SK-N-SH (cell line): ENCODE data around the gene PDZRN4. TPM values are rescaled to one million over a fixed set of nuclear protein-coding genes. Genes with fewer than 3 reads are reported as not detected.

ENCODE experiments used
- CTCF ChIA-PET: fragments of 300-600, 350-600 bp; formaldehyde crosslinking; extraction: SDS; loops from one replicate; lab custom pipeline; 2021; lab: Yijun Ruan, JAX
- POLR2A ChIA-PET: fragments of 350-600 bp; sonication (Branson Sonifier 250); formaldehyde crosslinking; extraction: SDS; loops from one replicate; lab custom pipeline; 2020; ENCODE audit warnings: antibody characterized with exemption, inconsistent platforms; lab: Yijun Ruan, JAX
- DNase-seq: peaks from one replicate; pipeline ENCODE4 v3.0.0; 2012
- H2AFZ ChIP-seq: fragments of 200-600 bp; sonication (generic); 2 replicates; pipeline ENCODE4 v1.8.1; 2016; ENCODE audit warnings: antibody characterized with exemption, mild to moderate bottlenecking, low read depth
- H3F3A ChIP-seq: fragments of 200-600 bp; sonication (generic); replicated peaks from 2 replicates; pipeline ENCODE3; 2016; ENCODE audit warnings: antibody characterized with exemption, mild to moderate bottlenecking; ENCODE audit not compliant: insufficient read depth
- H3K27ac ChIP-seq, 2 experiments: fragments of 200-500 bp in 1 of 2; fragments of 200-600 bp in 1 of 2; sonication (Bioruptor generic) in 1 of 2; sonication (generic), shearing (Covaris generic) in 1 of 2; 2 replicates each; pipeline versions ENCODE4 v1.5.1 to v1.6.1; 2014 to 2016; ENCODE audit warnings: low read depth in 2 of 2, inconsistent platforms in 1 of 2, low read length in 1 of 2, mild to moderate bottlenecking in 1 of 2, mixed read lengths in 1 of 2
- H3K27me3 ChIP-seq: fragments of 200-600 bp; sonication (generic), shearing (Covaris generic); 2 replicates; pipeline ENCODE4 v1.6.1; 2016; ENCODE audit warnings: mixed run types; ENCODE audit not compliant: insufficient read depth
- H3K36me3 ChIP-seq, 2 experiments: fragments of 200-500 bp in 1 of 2; fragments of 200-600 bp in 1 of 2; sonication (Bioruptor generic) in 1 of 2; sonication (generic) in 1 of 2; replicated peaks in 1 of 2; 2 replicates each; pipeline versions ENCODE3 to v1.5.1; 2014 to 2016; ENCODE audit warnings: low read length in 1 of 2, mild to moderate bottlenecking in 1 of 2; ENCODE audit not compliant: insufficient read depth in 2 of 2, control insufficient read depth in 1 of 2
- H3K4me1 ChIP-seq, 2 experiments: fragments of 200-500 bp in 1 of 2; fragments of 200-600 bp in 1 of 2; sonication (Bioruptor generic) in 1 of 2; sonication (generic), shearing (Covaris generic) in 1 of 2; 2 replicates each; pipeline versions ENCODE4 v1.5.1 to v1.6.1; 2014 to 2016; ENCODE audit warnings: low read depth in 1 of 2, low read length in 1 of 2, mixed run types in 1 of 2; ENCODE audit not compliant: insufficient read depth in 2 of 2, control insufficient read depth in 1 of 2
- H3K4me2 ChIP-seq: fragments of 200-600 bp; sonication (generic), shearing (Covaris generic); 2 replicates; pipeline ENCODE4 v1.6.1; 2017; ENCODE audit warnings: mixed run types
- H3K4me3 ChIP-seq, 2 experiments: fragments of 200-500 bp in 1 of 2; fragments of 200-600 bp in 1 of 2; sonication (Bioruptor generic) in 1 of 2; sonication (generic), shearing (Covaris generic) in 1 of 2; 2 replicates each; pipeline versions ENCODE4 v1.5.1 to v1.8.1; 2014 to 2016; ENCODE audit warnings: low read depth in 2 of 2, inconsistent platforms in 1 of 2, low read length in 1 of 2, mild to moderate bottlenecking in 1 of 2, mixed read lengths in 1 of 2, moderate library complexity in 1 of 2
- H3K79me2 ChIP-seq: fragments of 200-600 bp; sonication (generic); 2 replicates; pipeline ENCODE4 v1.8.1; 2017; ENCODE audit warnings: mild to moderate bottlenecking; ENCODE audit not compliant: insufficient read depth
- H3K9ac ChIP-seq: fragments of 200-600 bp; sonication (generic); 2 replicates; pipeline ENCODE4 v1.6.1; 2017; ENCODE audit warnings: mixed run types
- H3K9me2 ChIP-seq: fragments of 200-600 bp; sonication (generic); 2 replicates; pipeline ENCODE4 v1.6.1; 2017; ENCODE audit warnings: mixed run types
- H3K9me3 ChIP-seq: fragments of 200-600 bp; sonication (generic); 2 replicates; pipeline ENCODE4 v1.6.1; 2017; ENCODE audit warnings: mixed run types, mild to moderate bottlenecking, moderate library complexity
- H4K20me1 ChIP-seq: fragments of 200-600 bp; sonication (generic); 2 replicates; pipeline ENCODE4 v1.6.1; 2017; ENCODE audit warnings: mild to moderate bottlenecking, mixed run types; ENCODE audit not compliant: insufficient read depth
- EZH2phosphoT487 ChIP-seq: fragments of 200-600 bp; sonication (generic); IDR thresholded peaks from 2 replicates; pipeline ENCODE4 v1.6.1; 2017; ENCODE audit warnings: low read depth, mixed run types, mild to moderate bottlenecking, antibody characterized with exemption, moderate library complexity, borderline replicate concordance
- FOXJ3 ChIP-seq: sonication (generic); formaldehyde crosslinking; IDR thresholded peaks from 2 replicates; pipeline ENCODE4 v1.5.1; 2020; ENCODE audit warnings: mild to moderate bottlenecking, missing genetic modification reagents
- POLR2AphosphoS5 ChIP-seq: IDR thresholded peaks from 2 replicates; pipeline ENCODE4 v1.6.1; 2012; ENCODE audit warnings: low read depth, low read length
- RAD21 ChIP-seq: IDR thresholded peaks from 2 replicates; pipeline ENCODE4 v1.6.1; 2012; ENCODE audit warnings: mild to moderate bottlenecking, low read length
- RFX5 ChIP-seq: IDR thresholded peaks from 2 replicates; pipeline ENCODE4 v1.6.1; 2012; ENCODE audit warnings: mild to moderate bottlenecking, improper control_type of control experiment, low read length
- SMC3 ChIP-seq: IDR thresholded peaks from 2 replicates; pipeline ENCODE4 v1.6.1; 2012; ENCODE audit warnings: low read depth, low read length, improper control_type of control experiment
- TEAD4 ChIP-seq: IDR thresholded peaks from 2 replicates; pipeline ENCODE4 v1.4.0; 2012; ENCODE audit warnings: mild to moderate bottlenecking, borderline replicate concordance; ENCODE audit not compliant: insufficient read depth
- USF2 ChIP-seq: fragments of 150-350 bp; IDR thresholded peaks from 2 replicates; pipeline ENCODE4 v1.6.1; 2017; ENCODE audit warnings: antibody characterized with exemption, low read length, low read depth, borderline replicate concordance
- YY1 ChIP-seq: IDR thresholded peaks from 2 replicates; pipeline ENCODE4 v1.4.0; 2012; ENCODE audit warnings: low read depth, mild to moderate bottlenecking
- WGBS: methylation state at CpG from one replicate; pipeline ENCODE4 v1.1.6; 2017; ENCODE audit warnings: low lambda C conversion rate; 5-methylcytosine and 5-hydroxymethylcytosine counted together
- polyA plus RNA-seq, 3 experiments: library from polyadenylated mRNA; depleted of rRNA; stranded (reverse); fragments of >200 nt; gene quantifications; 2 replicates each; pipeline ENCODE4 v1.2.3, GENCODE V29; 2012
- TF ChIP-seq, protein P1 (sequence below): IDR thresholded peaks from 2 replicates; pipeline ENCODE4 v1.4.0; 2012; ENCODE audit warnings: low read depth, borderline replicate concordance
- TF ChIP-seq, protein P2 (sequence below): IDR thresholded peaks from 2 replicates; pipeline ENCODE4 v1.4.0; 2012; ENCODE audit warnings: low read depth, borderline replicate concordance
- TF ChIP-seq, protein P3 (sequence below): fragments of 150-350 bp; IDR thresholded peaks from 2 replicates; pipeline ENCODE4 v1.6.1; 2016; ENCODE audit warnings: mild to moderate bottlenecking, low read depth, low read length
- TF ChIP-seq, protein P4 (sequence below): fragments of 200-600 bp; sonication (generic); IDR thresholded peaks from 2 replicates; pipeline ENCODE4 v1.6.1; 2017; ENCODE audit warnings: antibody characterized with exemption, mild to moderate bottlenecking, moderate library complexity

The PDZRN4 gene
- polyA plus RNA-seq, 1 of the 3 experiments (the other 2 are of a cell fraction): 0.02 TPM

DNA sequence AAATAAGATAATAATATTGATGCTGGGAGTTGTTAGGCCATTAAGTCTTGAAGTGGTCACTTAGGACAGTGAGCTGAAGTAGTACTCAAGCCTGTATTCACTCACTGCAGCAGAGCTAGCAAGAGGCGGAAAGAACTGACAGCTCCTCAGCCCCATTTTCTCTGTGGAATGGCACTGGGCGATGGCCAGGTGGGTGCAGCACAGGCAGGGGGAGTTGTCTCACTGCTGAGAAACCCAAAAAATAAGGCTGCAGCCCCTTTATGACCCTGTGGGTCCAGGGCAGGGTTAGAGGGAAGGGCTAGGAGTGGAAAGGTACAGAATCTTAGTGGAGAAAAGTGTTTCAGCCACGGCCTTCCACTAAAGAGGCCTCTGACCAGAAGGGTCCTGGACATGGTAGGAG lies 35.5 kb downstream of the PDZRN4 start:
- ChIA-PET CTCF (no interaction called here), POLR2A (no interaction called here)
- Histone ChIP-seq H3K79me2 (no peaks in the 10 kb centered on the region), H2AFZ (no peak overlapping the region), H3K9me3 (no peaks in the 10 kb centered on the region), H3K4me3 (no peak overlapping the region), H3K4me2 (no peak overlapping the region), H3K27ac (no peak overlapping the region), H3K4me1 (no peaks in the 10 kb centered on the region), H3K36me3 (no peaks in the 10 kb centered on the region), H3K9me2 (no peaks in the 10 kb centered on the region), H3F3A (no peaks in the 10 kb centered on the region), H3K9ac (no peak overlapping the region), H4K20me1 (no peaks in the 10 kb centered on the region), H3K27me3 (no peaks in the 10 kb centered on the region)
- no peak for DNase-seq
- 56% methylated on average over 3 of the region's 3 CpGs for WGBS
- TF ChIP-seq EZH2phosphoT487 (no peak), TEAD4 (no peak), POLR2AphosphoS5 (no peak), RAD21 (no peak), USF2 (no peak), RFX5 (no peak), FOXJ3 (no peak), SMC3 (no peak), YY1 (no peak)
- TF ChIP-seq, protein P1, sequence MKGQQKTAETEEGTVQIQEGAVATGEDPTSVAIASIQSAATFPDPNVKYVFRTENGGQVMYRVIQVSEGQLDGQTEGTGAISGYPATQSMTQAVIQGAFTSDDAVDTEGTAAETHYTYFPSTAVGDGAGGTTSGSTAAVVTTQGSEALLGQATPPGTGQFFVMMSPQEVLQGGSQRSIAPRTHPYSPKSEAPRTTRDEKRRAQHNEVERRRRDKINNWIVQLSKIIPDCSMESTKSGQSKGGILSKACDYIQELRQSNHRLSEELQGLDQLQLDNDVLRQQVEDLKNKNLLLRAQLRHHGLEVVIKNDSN: no peak
- TF ChIP-seq, protein P2, sequence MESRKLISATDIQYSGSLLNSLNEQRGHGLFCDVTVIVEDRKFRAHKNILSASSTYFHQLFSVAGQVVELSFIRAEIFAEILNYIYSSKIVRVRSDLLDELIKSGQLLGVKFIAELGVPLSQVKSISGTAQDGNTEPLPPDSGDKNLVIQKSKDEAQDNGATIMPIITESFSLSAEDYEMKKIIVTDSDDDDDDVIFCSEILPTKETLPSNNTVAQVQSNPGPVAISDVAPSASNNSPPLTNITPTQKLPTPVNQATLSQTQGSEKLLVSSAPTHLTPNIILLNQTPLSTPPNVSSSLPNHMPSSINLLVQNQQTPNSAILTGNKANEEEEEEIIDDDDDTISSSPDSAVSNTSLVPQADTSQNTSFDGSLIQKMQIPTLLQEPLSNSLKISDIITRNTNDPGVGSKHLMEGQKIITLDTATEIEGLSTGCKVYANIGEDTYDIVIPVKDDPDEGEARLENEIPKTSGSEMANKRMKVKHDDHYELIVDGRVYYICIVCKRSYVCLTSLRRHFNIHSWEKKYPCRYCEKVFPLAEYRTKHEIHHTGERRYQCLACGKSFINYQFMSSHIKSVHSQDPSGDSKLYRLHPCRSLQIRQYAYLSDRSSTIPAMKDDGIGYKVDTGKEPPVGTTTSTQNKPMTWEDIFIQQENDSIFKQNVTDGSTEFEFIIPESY: no peak
- TF ChIP-seq, protein P3, sequence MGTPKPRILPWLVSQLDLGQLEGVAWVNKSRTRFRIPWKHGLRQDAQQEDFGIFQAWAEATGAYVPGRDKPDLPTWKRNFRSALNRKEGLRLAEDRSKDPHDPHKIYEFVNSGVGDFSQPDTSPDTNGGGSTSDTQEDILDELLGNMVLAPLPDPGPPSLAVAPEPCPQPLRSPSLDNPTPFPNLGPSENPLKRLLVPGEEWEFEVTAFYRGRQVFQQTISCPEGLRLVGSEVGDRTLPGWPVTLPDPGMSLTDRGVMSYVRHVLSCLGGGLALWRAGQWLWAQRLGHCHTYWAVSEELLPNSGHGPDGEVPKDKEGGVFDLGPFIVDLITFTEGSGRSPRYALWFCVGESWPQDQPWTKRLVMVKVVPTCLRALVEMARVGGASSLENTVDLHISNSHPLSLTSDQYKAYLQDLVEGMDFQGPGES: no peak
- TF ChIP-seq, protein P4, sequence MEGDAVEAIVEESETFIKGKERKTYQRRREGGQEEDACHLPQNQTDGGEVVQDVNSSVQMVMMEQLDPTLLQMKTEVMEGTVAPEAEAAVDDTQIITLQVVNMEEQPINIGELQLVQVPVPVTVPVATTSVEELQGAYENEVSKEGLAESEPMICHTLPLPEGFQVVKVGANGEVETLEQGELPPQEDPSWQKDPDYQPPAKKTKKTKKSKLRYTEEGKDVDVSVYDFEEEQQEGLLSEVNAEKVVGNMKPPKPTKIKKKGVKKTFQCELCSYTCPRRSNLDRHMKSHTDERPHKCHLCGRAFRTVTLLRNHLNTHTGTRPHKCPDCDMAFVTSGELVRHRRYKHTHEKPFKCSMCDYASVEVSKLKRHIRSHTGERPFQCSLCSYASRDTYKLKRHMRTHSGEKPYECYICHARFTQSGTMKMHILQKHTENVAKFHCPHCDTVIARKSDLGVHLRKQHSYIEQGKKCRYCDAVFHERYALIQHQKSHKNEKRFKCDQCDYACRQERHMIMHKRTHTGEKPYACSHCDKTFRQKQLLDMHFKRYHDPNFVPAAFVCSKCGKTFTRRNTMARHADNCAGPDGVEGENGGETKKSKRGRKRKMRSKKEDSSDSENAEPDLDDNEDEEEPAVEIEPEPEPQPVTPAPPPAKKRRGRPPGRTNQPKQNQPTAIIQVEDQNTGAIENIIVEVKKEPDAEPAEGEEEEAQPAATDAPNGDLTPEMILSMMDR: no peak
